Smooth muscle cell (in vitro differentiated cells): ENCODE results near the gene POC1A. TPM values are rescaled to one million over a fixed set of nuclear protein-coding genes. Genes with fewer than 3 reads are reported as not detected.

Experiments used
- DNase-seq: peaks from one replicate; lab custom pipeline; 2025; ENCODE audit not compliant: unreplicated experiment; lab: John Stamatoyannopoulos, UW
- H2AFZ ChIP-seq: fragments of 200-600 bp; sonication (generic); 2 replicates; pipeline ENCODE4 v1.6.0; 2016; ENCODE audit warnings: antibody characterized with exemption, low read depth, mild to moderate bottlenecking
- H3F3A ChIP-seq: fragments of 200-600 bp; sonication (generic); 2 replicates; pipeline ENCODE4 v1.6.0; 2017; ENCODE audit warnings: antibody characterized with exemption, low read depth
- H3K27ac ChIP-seq: fragments of 200-600 bp; sonication (generic); 2 replicates; pipeline ENCODE4 v1.5.1; 2016; ENCODE audit warnings: low read depth, mild to moderate bottlenecking
- H3K27me3 ChIP-seq: fragments of 200-600 bp; sonication (generic); 2 replicates; pipeline ENCODE4 v1.6.1; 2016; ENCODE audit warnings: low read depth, mild to moderate bottlenecking
- H3K36me3 ChIP-seq: fragments of 200-600 bp; sonication (generic); 2 replicates; pipeline ENCODE4 v1.5.1; 2016; ENCODE audit warnings: low read depth
- H3K4me1 ChIP-seq: fragments of 200-600 bp; sonication (generic); 2 replicates; pipeline ENCODE4 v1.5.1; 2016; ENCODE audit warnings: low read depth
- H3K4me2 ChIP-seq: fragments of 200-600 bp; sonication (generic); 2 replicates; pipeline ENCODE4 v1.6.0; 2016; ENCODE audit warnings: mild to moderate bottlenecking
- H3K4me3 ChIP-seq: fragments of 200-600 bp; sonication (generic); 2 replicates; pipeline ENCODE4 v1.5.1; 2016; ENCODE audit warnings: mild to moderate bottlenecking
- H3K79me2 ChIP-seq: fragments of 200-600 bp; sonication (generic); 2 replicates; pipeline ENCODE4 v1.6.0; 2016; ENCODE audit warnings: low read depth, mild to moderate bottlenecking
- H3K9ac ChIP-seq: fragments of 200-600 bp; sonication (generic); 2 replicates; pipeline ENCODE4 v1.6.0; 2016; ENCODE audit warnings: low read depth
- H3K9me3 ChIP-seq: fragments of 200-600 bp; sonication (generic); replicated peaks from 2 replicates; pipeline ENCODE4 v1.5.1; 2016; ENCODE audit warnings: low read depth
- H4K20me1 ChIP-seq: fragments of 200-600 bp; sonication (generic); 2 replicates; pipeline ENCODE4 v1.6.0; 2016; ENCODE audit warnings: low read depth
- WGBS: methylation state at CpG from one replicate; pipeline ENCODE4 v1.1.7; 2016; ENCODE audit warnings: low lambda C conversion rate; 5-methylcytosine and 5-hydroxymethylcytosine counted together
- polyA plus RNA-seq: library from polyadenylated mRNA; unstranded; fragments of >200 nt; fragmentation: Nextera tagmentation; extraction: Ambion mirVana; gene quantifications from 2 replicates; pipeline ENCODE4 v1.2.1, GENCODE V29; 2016
- total RNA-seq: library from RNA; depleted of rRNA; stranded (reverse); fragments of >200 nt; gene quantifications from 2 replicates; pipeline ENCODE4 v1.2.3, GENCODE V29; 2014
- TF ChIP-seq, protein P1 (sequence below): fragments of 200-600 bp; sonication (generic); IDR thresholded peaks from 2 replicates; pipeline ENCODE4 v1.5.1; 2017; ENCODE audit warnings: borderline replicate concordance, mild to moderate bottlenecking, antibody characterized with exemption; ENCODE audit not compliant: insufficient read depth, poor library complexity, severe bottlenecking

Gene POC1A
- total and polyA plus RNA-seq, 2 experiments from 2014 or later, result 1.8 to 7.9 TPM

DNA sequence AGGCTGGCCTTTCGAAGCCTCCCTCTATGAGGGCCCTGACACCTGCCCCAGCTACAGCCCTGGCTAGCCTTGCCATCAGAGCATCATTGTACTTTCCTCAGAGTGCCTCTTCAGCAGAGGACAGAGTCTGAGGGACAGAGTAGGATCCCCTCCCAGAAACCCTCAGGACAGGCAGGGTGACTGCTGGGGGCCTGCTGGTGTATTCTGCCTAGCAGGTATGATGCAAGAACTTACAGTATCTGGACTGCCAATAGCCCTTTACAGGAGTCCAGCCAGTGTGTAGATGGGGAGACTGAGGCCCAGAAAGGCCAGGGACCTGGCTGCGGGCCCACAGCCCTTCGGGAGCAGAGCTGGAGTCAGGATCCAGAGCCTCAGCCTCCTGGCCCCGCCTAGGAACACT is 116.9 kb downstream of the POC1A start:
- 91% methylated on average over 4 of the region's 4 CpGs for WGBS

DNA sequence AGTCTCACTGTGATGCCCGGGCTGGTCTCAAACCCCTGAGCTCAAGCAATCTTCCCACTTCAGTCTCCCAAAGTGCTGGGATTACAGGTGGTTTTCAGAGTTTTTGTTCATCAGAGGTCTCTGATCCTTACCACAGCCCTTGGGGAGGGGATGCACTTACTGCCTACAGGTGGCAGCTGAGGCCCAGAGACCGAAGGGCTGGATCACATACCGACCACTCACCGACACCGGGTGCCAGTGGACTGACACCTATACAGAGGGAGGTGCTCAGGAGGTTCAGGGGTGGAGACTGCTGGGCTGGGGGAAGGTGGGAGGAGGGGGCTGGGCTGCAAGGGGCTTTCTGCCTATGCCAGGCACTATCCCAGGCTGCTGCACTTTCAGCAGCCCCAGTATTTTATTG is 117.4 kb downstream of the POC1A start:
- no peaks in the 10 kb centered on the region for H3K36me3 ChIP-seq
- no peaks in the 10 kb centered on the region for H3K9me3 ChIP-seq
- H3K4me2 ChIP-seq, result no peak overlapping the region
- no peaks in the 10 kb centered on the region for H3K27me3 ChIP-seq
- H4K20me1 ChIP-seq, result no peaks in the 10 kb centered on the region
- 24% methylated on average over 5 of the region's 5 CpGs for WGBS
- no peak overlapping the region for H3K27ac ChIP-seq
- H3K4me3 ChIP-seq, result no peak overlapping the region
- DNase-seq, result no peak
- H3F3A ChIP-seq, result no peaks in the 10 kb centered on the region
- H3K4me1 ChIP-seq, result no peaks in the 10 kb centered on the region
- TF ChIP-seq, protein P1, sequence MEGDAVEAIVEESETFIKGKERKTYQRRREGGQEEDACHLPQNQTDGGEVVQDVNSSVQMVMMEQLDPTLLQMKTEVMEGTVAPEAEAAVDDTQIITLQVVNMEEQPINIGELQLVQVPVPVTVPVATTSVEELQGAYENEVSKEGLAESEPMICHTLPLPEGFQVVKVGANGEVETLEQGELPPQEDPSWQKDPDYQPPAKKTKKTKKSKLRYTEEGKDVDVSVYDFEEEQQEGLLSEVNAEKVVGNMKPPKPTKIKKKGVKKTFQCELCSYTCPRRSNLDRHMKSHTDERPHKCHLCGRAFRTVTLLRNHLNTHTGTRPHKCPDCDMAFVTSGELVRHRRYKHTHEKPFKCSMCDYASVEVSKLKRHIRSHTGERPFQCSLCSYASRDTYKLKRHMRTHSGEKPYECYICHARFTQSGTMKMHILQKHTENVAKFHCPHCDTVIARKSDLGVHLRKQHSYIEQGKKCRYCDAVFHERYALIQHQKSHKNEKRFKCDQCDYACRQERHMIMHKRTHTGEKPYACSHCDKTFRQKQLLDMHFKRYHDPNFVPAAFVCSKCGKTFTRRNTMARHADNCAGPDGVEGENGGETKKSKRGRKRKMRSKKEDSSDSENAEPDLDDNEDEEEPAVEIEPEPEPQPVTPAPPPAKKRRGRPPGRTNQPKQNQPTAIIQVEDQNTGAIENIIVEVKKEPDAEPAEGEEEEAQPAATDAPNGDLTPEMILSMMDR, result no peak
- no peaks in the 10 kb centered on the region for H3K79me2 ChIP-seq
- H3K9ac ChIP-seq, result no peak overlapping the region
- no peak overlapping the region for H2AFZ ChIP-seq

More for the DNA sequence above, 116.9 kb downstream of the POC1A start:
- no peaks in the 10 kb centered on the region for H3F3A ChIP-seq
- TF ChIP-seq, protein P1, result no peak
- no peak overlapping the region for H3K4me3 ChIP-seq
- H3K4me1 ChIP-seq, result no peaks in the 10 kb centered on the region
- H3K9ac ChIP-seq, result no peak overlapping the region
- DNase-seq, result no peak
- no peak overlapping the region for H3K4me2 ChIP-seq
- H3K27ac ChIP-seq, result no peak overlapping the region
- H3K27me3 ChIP-seq, result no peaks in the 10 kb centered on the region
- H3K79me2 ChIP-seq, result no peaks in the 10 kb centered on the region
- no peaks in the 10 kb centered on the region for H3K36me3 ChIP-seq
- H3K9me3 ChIP-seq, result no peaks in the 10 kb centered on the region
- H2AFZ ChIP-seq, result no peak overlapping the region
- no peaks in the 10 kb centered on the region for H4K20me1 ChIP-seq

DNA sequence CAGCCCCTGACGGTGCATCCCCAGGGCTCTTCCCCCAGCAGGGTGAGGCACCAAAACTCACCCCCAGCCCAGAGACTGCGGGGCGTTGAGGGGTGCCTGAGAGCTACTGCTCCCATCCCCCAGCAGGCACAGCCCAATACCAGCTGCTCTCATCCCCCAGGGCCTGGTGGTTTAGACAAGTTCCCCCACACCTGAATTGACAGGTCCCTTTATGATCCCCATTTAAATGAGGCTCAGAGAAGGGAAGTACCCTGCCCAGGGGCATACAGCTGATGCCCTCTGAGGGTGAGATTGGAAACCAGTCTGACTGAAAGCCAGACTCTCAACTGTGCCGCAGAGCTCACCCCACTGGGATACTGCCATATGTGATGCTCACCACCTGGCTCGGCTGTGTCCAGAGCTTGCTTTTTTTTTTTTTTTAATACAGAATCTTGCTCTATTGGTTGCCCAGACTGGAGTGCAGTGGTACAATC is 118.0 kb downstream of the POC1A start:
- H3K9ac ChIP-seq, result no peak overlapping the region
- no peak overlapping the region for H3K27ac ChIP-seq
- no peaks in the 10 kb centered on the region for H3K9me3 ChIP-seq
- no peaks in the 10 kb centered on the region for H3K27me3 ChIP-seq
- TF ChIP-seq, protein P1, result no peak
- no peaks in the 10 kb centered on the region for H3F3A ChIP-seq
- H4K20me1 ChIP-seq, result no peaks in the 10 kb centered on the region
- WGBS, result 94% methylated on average over 5 of the region's 5 CpGs
- no peaks in the 10 kb centered on the region for H3K36me3 ChIP-seq
- no peaks in the 10 kb centered on the region for H3K4me1 ChIP-seq
- H2AFZ ChIP-seq, result no peak overlapping the region
- H3K4me3 ChIP-seq, result no peak overlapping the region
- DNase-seq, result no peak
- no peak overlapping the region for H3K4me2 ChIP-seq
- no peaks in the 10 kb centered on the region for H3K79me2 ChIP-seq

DNA sequence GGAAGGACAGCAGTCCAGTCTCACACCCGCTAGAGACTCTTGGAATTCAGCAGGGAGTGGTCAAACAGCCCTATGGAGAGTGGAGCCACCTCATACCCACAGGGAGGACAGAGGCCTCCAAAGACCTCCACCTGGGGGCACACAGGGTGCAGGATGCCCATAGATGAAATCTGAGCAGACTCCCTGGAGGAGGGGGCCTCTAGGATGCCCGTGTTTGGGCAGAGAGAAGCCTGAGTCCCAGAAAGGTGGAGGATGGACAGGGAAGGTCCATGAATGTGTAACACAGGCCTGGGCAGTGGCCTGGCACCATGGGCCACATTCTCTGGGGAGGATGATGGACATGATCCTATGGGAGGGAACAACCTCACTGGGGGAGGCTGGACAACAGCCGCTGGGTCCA is 119.6 kb downstream of the POC1A start:
- Histone ChIP-seq H3K9ac (no peak overlapping the region), H3K27ac (no peak overlapping the region), H3K79me2 (no peaks in the 10 kb centered on the region), H2AFZ (no peak overlapping the region), H3K4me1 (no peaks in the 10 kb centered on the region), H4K20me1 (no peaks in the 10 kb centered on the region), H3K36me3 (no peaks in the 10 kb centered on the region), H3K27me3 (no peaks in the 10 kb centered on the region), H3K9me3 (no peaks in the 10 kb centered on the region), H3K4me3 (no peak overlapping the region), H3F3A (no peaks in the 10 kb centered on the region), H3K4me2 (no peak overlapping the region)
- no peak for DNase-seq
- TF ChIP-seq, protein P1, result no peak
- WGBS, result 98% methylated on average over 3 of the region's 3 CpGs
